ENCODE measurements around the gene PEX5.

DNA sequence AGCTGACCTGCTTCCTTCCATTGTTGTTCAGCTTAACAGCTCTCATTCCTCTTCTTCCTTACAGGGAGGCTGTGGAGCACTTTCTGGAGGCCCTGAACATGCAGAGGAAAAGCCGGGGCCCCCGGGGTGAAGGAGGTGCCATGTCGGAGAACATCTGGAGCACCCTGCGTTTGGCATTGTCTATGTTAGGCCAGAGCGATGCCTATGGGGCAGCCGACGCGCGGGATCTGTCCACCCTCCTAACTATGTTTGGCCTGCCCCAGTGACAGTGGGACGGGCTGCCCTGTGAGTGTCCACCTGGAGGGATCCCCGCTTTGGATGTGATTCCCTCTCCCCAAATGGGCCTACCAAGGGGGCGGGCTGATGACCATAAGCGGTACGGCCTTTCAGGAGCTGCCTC, 20.5 kb downstream of the PEX5 start:
- TF ChIP-seq, protein P1, sequence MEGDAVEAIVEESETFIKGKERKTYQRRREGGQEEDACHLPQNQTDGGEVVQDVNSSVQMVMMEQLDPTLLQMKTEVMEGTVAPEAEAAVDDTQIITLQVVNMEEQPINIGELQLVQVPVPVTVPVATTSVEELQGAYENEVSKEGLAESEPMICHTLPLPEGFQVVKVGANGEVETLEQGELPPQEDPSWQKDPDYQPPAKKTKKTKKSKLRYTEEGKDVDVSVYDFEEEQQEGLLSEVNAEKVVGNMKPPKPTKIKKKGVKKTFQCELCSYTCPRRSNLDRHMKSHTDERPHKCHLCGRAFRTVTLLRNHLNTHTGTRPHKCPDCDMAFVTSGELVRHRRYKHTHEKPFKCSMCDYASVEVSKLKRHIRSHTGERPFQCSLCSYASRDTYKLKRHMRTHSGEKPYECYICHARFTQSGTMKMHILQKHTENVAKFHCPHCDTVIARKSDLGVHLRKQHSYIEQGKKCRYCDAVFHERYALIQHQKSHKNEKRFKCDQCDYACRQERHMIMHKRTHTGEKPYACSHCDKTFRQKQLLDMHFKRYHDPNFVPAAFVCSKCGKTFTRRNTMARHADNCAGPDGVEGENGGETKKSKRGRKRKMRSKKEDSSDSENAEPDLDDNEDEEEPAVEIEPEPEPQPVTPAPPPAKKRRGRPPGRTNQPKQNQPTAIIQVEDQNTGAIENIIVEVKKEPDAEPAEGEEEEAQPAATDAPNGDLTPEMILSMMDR (conservative IDR thresholded peaks at IDR 0.05; ENCODE audit: low read depth in 2 of 2): no peak
- TF ChIP-seq EZH2 (IDR thresholded peaks at IDR 0.05; ENCODE audit: low read depth, unreplicated experiment): no peak
- no peak for TF ChIP-seq REST (IDR thresholded peaks at IDR 0.05; ENCODE audit: unreplicated experiment)
- TF ChIP-seq POLR2AphosphoS5 (IDR thresholded peaks at IDR 0.05; ENCODE audit: low read depth): no peak
